IPS DF 6.9 (cell line): ENCODE results near the gene GNA12.
A peak's percentile ranks its signal among the peaks of the same experiment; 100 is the strongest.

ENCODE experiments used
- DNase-seq: peaks from one replicate; pipeline ENCODE4 v3.0.0-alpha.2; 2013; ENCODE audit warnings: low read depth, low spot score
- H3K27ac ChIP-seq: one replicate; pipeline ENCODE4 v1.5.1; 2013; ENCODE audit warnings: low read length, control low read depth
- H3K27me3 ChIP-seq: 2 replicates; pipeline ENCODE4 v1.6.1; 2013; ENCODE audit warnings: mild to moderate bottlenecking, low read length; ENCODE audit not compliant: control insufficient read depth, insufficient read depth
- H3K36me3 ChIP-seq: 2 replicates; pipeline ENCODE4 v1.6.1; 2013; ENCODE audit warnings: low read length; ENCODE audit not compliant: control insufficient read depth, insufficient read depth
- H3K4me1 ChIP-seq: 2 replicates; pipeline ENCODE4 v1.6.1; 2013; ENCODE audit warnings: low read length; ENCODE audit not compliant: control insufficient read depth, insufficient read depth
- H3K4me3 ChIP-seq: 2 replicates; pipeline ENCODE4 v1.5.1; 2013; ENCODE audit warnings: mild to moderate bottlenecking, low read length
- H3K9me3 ChIP-seq: 2 replicates; pipeline ENCODE4 v1.6.1; 2013; ENCODE audit warnings: low read length, inconsistent platforms; ENCODE audit not compliant: control insufficient read depth, insufficient read depth
- WGBS: extraction: QIAGEN DNeasy Blood & Tissue Kit; methylation state at CpG from one replicate; pipeline ENCODE4 v1.1.7; 2013; ENCODE audit warnings: mixed read lengths, missing lambda C conversion rate; ENCODE audit not compliant: insufficient read length, insufficient coverage; 5-methylcytosine and 5-hydroxymethylcytosine counted together

The GNA12 gene

DNA sequence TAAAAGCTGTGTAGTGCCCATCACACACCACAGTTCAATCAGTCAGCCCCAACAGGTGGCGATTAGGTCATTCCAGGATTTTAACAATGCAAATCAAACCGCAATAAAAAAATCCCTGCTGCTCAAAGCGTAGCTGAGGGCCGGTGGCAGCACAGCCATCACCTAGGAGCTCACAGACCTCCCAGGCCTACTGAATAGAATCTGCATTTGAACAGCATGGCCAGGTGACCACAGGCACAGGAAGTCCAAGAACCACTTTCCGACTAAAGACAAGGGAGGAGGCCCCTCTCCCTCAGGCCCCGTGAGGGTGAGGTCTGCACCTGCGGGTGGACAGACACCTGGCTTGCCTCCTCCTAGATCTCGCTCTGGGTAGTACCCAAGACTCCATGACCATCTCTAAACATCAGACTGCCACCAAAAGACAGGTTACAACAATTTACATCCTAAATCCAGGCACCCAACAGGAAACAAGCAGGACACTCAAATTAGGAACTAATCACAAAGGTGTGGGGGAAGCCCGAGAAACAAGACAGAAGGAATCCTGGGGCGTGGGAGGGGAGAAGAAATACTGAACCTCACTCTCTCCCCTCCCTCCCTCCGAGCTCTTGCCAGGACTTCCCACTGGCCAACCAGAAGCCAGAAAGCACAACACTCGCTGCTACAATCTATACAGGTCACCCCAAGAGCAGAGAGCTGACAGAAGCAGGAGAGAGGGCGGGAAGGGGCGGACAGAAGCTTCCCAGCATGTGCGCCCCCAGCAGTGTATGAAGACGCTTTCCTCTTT lies 19.2 kb downstream of the GNA12 start:
- no peaks in the 10 kb centered on the region for H3K36me3 ChIP-seq
- H3K4me3 ChIP-seq, result no peak overlapping the region
- peak; percentile 91 for DNase-seq
- peaks cover 20% of the 10 kb centered on the region for H3K4me1 ChIP-seq
- H3K9me3 ChIP-seq, result no peaks in the 10 kb centered on the region
- no peaks in the 10 kb centered on the region for H3K27me3 ChIP-seq
- WGBS, result no CpG with 5 or more reads among the region's 16 CpGs
- H3K27ac ChIP-seq, result peak overlapping the region; percentile 83

GRCh38 chr7:2824026-2824677 lies 20.0 kb downstream of the GNA12 start:
- H3K36me3 ChIP-seq, result no peaks in the 10 kb centered on the region
- DNase-seq, result no peak
- H3K27ac ChIP-seq, result no peak overlapping the region
- no peak overlapping the region for H3K4me3 ChIP-seq
- H3K9me3 ChIP-seq, result no peaks in the 10 kb centered on the region
- no CpG with 5 or more reads among the region's 16 CpGs for WGBS
- H3K27me3 ChIP-seq, result no peaks in the 10 kb centered on the region
- peaks cover 19% of the 10 kb centered on the region for H3K4me1 ChIP-seq

DNA sequence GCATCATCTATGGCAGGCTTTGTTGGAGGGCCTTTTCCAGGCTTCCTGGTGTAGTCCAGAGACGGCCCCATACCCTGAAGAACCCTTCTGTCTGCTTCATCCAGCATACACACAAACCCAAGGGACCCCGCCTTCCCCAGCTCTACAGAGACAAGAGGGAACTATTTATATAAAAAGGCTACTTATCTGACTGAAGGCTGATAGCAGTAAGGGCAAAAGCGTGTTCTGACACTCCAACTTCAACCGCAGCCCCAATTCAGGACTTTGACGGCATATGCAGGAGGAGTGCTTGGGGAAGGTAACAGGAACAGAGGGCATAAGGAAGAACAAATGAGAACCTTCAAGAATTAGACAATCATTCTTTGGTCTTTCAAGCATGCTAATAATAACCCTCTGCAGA lies 21.0 kb downstream of the GNA12 start:
- Histone ChIP-seq H3K36me3 (no peaks in the 10 kb centered on the region), H3K27ac (no peak overlapping the region), H3K27me3 (no peaks in the 10 kb centered on the region), H3K9me3 (no peaks in the 10 kb centered on the region), H3K4me1 (peaks cover 22% of the 10 kb centered on the region), H3K4me3 (no peak overlapping the region)
- no CpG with 5 or more reads among the region's 5 CpGs for WGBS
- no peak for DNase-seq

DNA sequence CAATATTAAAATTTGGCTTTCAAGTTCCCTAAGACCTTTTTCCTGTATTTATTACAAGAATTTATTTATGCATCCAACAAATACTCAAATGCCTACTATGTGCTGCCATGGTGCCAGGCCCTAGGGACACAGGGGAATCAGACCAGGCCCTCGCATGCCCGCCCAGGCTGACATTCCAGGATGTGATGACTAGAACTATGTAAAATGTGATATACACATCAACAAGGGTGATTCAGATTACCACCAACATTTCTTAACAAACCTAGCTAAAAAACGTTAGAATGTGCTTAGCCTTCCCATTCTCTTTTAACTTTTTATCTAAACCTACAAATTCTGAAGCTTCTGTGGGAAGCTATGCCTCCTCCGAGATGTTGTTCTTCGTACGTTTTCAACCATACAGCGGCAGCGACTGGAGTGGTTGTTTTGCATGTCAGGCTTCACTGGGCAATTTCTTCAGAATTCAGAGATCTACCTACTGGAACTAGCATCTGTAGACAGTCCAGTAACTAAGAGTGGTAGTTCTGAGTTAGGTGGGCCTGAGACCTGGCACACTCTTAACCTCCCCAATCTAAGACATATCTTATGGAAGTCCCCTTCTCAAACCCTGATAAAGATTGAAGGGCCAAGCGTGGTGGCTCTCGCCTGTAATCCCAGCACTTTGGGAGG lies 22.1 kb downstream of the GNA12 start:
- Histone ChIP-seq H3K27me3 (no peaks in the 10 kb centered on the region), H3K4me1 (peaks cover 22% of the 10 kb centered on the region), H3K9me3 (no peaks in the 10 kb centered on the region), H3K36me3 (no peaks in the 10 kb centered on the region), H3K4me3 (no peak overlapping the region), H3K27ac (peak overlapping the region; percentile 7)
- DNase-seq, result no peak
- WGBS, result no CpG with 5 or more reads among the region's 10 CpGs

- no peaks in the 10 kb centered on the region for H3K9me3 ChIP-seq
- H3K4me3 ChIP-seq, result no peak overlapping the region
- peaks cover 22% of the 10 kb centered on the region for H3K4me1 ChIP-seq
- no CpG with 5 or more reads among the region's 12 CpGs for WGBS
- DNase-seq, result peak; percentile 60
- no peaks in the 10 kb centered on the region for H3K36me3 ChIP-seq
- peak overlapping the region; percentile 25 for H3K27ac ChIP-seq
- no peaks in the 10 kb centered on the region for H3K27me3 ChIP-seq
Observed at GRCh38 chr7:2821161-2821841, 22.8 kb downstream of the GNA12 start.

GRCh38 chr7:2820508-2820934 lies 23.6 kb downstream of the GNA12 start:
- no peak overlapping the region for H3K4me3 ChIP-seq
- peak overlapping the region; percentile 25 for H3K27ac ChIP-seq
- no CpG with 5 or more reads among the region's 4 CpGs for WGBS
- no peaks in the 10 kb centered on the region for H3K27me3 ChIP-seq
- H3K36me3 ChIP-seq, result no peaks in the 10 kb centered on the region
- H3K9me3 ChIP-seq, result no peaks in the 10 kb centered on the region
- peaks cover 20% of the 10 kb centered on the region for H3K4me1 ChIP-seq
- no peak for DNase-seq

- Histone ChIP-seq H3K4me1 (peaks cover 20% of the 10 kb centered on the region), H3K4me3 (no peak overlapping the region), H3K27ac (no peak overlapping the region), H3K9me3 (no peaks in the 10 kb centered on the region), H3K36me3 (no peaks in the 10 kb centered on the region), H3K27me3 (no peaks in the 10 kb centered on the region)
- DNase-seq, result no peak
- WGBS, result no CpG with 5 or more reads among the region's 16 CpGs
Observed at GRCh38 chr7:2819954-2820397, 24.1 kb downstream of the GNA12 start.

DNA sequence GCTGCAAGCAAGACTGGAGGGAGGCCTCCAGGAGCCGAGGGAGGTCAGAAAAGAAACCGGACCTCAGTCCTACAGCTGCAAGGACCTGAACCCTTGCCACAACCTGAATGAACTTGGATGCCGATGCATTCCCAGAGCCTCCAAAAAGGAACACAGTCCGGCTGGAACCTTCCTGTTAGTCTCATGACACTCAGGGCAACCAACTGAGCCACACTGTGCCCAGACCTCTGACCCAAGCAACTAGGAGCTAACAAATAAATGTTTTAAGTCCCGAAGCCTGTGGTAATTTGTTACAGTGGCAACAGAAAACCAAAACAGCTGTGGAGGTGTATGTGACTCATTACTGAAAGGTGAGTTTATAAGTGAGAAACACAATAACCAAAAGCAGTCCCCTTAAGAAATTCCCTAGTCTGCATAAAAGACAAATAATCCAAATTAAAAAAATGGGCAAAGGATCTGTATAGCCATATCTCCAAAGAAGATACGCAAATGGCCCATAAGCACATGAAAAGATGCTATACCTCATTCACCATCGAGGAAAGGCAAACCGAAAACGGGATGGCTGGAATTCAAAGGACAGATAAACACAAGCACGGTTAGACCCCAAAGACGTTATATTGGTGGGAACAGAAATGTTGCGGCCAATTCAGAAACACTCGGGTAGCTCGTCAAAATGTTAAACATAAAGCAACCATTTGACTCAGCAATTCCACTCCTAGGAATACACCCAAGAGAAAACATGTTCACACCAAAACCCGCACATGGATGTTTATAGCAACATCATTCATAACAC lies 24.8 kb downstream of the GNA12 start:
- no peak overlapping the region for H3K27ac ChIP-seq
- H3K9me3 ChIP-seq, result no peaks in the 10 kb centered on the region
- H3K27me3 ChIP-seq, result no peaks in the 10 kb centered on the region
- WGBS, result no CpG with 5 or more reads among the region's 15 CpGs
- H3K36me3 ChIP-seq, result no peaks in the 10 kb centered on the region
- no peak overlapping the region for H3K4me3 ChIP-seq
- DNase-seq, result no peak
- H3K4me1 ChIP-seq, result peaks cover 18% of the 10 kb centered on the region

DNA sequence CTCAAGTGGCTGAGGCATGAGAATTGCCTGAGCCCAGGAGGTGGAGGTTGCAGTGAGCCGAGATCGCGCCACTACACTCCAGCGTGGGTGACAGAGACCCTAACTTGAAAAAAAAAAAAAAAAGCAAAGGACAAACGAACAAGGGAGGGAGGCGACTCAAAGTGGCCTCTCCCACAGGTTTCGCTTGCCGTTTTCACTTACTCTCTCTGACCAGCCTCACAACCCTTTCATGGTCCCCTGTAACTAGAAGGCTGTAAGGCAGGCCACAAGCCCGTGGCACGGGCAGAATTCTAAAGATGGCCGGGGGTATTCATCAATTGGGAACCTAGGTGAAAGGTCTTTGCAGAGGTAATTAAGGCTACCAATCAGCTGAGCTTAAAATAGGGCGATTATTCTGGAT lies 25.5 kb downstream of the GNA12 start:
- no peak overlapping the region for H3K4me3 ChIP-seq
- H3K36me3 ChIP-seq, result no peaks in the 10 kb centered on the region
- H3K27ac ChIP-seq, result no peak overlapping the region
- no peak for DNase-seq
- H3K27me3 ChIP-seq, result no peaks in the 10 kb centered on the region
- H3K9me3 ChIP-seq, result no peaks in the 10 kb centered on the region
- no CpG with 5 or more reads among the region's 12 CpGs for WGBS
- peaks cover 16% of the 10 kb centered on the region for H3K4me1 ChIP-seq
